Fibroblast of pulmonary artery (primary cell): ENCODE measurements around the gene GRIP1.

ENCODE experiments used
- DNase-seq: peaks from one replicate; pipeline ENCODE4 v3.0.0-alpha.2; 2010; ENCODE audit warnings: low read depth
- H3K4me3 ChIP-seq: replicated peaks from 2 replicates; pipeline ENCODE4 v1.5.1; 2011; ENCODE audit warnings: low read depth, mild to moderate bottlenecking, control low read depth, low read length, moderate library complexity
- TF ChIP-seq, protein P1 (sequence below): IDR thresholded peaks from 2 replicates; pipeline ENCODE4 v1.5.1; 2011; ENCODE audit warnings: mild to moderate bottlenecking, control low read depth, low read length, inconsistent platforms; ENCODE audit errors: missing control alignments

Gene GRIP1

GRCh38 chr12:66674495-66675122 is 4.3 kb downstream of the GRIP1 start:
- H3K4me3 ChIP-seq: no peak overlapping the region
- no peak for DNase-seq
- TF ChIP-seq, protein P1, sequence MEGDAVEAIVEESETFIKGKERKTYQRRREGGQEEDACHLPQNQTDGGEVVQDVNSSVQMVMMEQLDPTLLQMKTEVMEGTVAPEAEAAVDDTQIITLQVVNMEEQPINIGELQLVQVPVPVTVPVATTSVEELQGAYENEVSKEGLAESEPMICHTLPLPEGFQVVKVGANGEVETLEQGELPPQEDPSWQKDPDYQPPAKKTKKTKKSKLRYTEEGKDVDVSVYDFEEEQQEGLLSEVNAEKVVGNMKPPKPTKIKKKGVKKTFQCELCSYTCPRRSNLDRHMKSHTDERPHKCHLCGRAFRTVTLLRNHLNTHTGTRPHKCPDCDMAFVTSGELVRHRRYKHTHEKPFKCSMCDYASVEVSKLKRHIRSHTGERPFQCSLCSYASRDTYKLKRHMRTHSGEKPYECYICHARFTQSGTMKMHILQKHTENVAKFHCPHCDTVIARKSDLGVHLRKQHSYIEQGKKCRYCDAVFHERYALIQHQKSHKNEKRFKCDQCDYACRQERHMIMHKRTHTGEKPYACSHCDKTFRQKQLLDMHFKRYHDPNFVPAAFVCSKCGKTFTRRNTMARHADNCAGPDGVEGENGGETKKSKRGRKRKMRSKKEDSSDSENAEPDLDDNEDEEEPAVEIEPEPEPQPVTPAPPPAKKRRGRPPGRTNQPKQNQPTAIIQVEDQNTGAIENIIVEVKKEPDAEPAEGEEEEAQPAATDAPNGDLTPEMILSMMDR: no peak

- no peak for DNase-seq
- H3K4me3 ChIP-seq: no peak overlapping the region
- TF ChIP-seq, protein P1: no peak
Measured at GRCh38 chr12:66669541-66669940, 9.3 kb downstream of the GRIP1 start.

GRCh38 chr12:66668311-66668710 is 10.6 kb downstream of the GRIP1 start:
- H3K4me3 ChIP-seq: no peak overlapping the region
- no peak for DNase-seq
- TF ChIP-seq, protein P1: no peak

GRCh38 chr12:66667906-66668305 is 11.0 kb downstream of the GRIP1 start:
- TF ChIP-seq, protein P1: no peak
- DNase-seq: no peak
- H3K4me3 ChIP-seq: no peak overlapping the region

- TF ChIP-seq, protein P1: no peak
Measured at GRCh38 chr12:66666481-66666880, 12.4 kb downstream of the GRIP1 start.

GRCh38 chr12:66665435-66665985 is 13.4 kb downstream of the GRIP1 start:
- H3K4me3 ChIP-seq: no peak overlapping the region
- no peak for DNase-seq
- TF ChIP-seq, protein P1: no peak

More at GRCh38 chr12:66666481-66666880, 12.4 kb downstream of the GRIP1 start:
- H3K4me3 ChIP-seq: no peak overlapping the region
- DNase-seq: no peak

GRCh38 chr12:66664076-66664475 is 14.8 kb downstream of the GRIP1 start:
- DNase-seq: no peak
- TF ChIP-seq, protein P1: no peak
- H3K4me3 ChIP-seq: no peak overlapping the region
